H1 (cell line): ENCODE data around the gene BABAM2. TPM values are rescaled to one million over a fixed set of nuclear protein-coding genes. Genes with fewer than 3 reads are reported as not detected.

Experiments
- CTCF ChIA-PET: fragments of 300-600 bp; sonication (Branson Sonifier 250); formaldehyde crosslinking; loops from one replicate; lab custom pipeline; 2021; ENCODE audit not compliant: partially characterized antibody; lab: Charles Lee
- POLR2A ChIA-PET: fragments of 300-600 bp; sonication (Branson Sonifier 250); formaldehyde crosslinking; loops from one replicate; lab custom pipeline; 2021; ENCODE audit warnings: inconsistent platforms; ENCODE audit not compliant: partially characterized antibody; lab: Charles Lee
- DNase-seq, 2 experiments: peaks; one replicate each; pipeline versions ENCODE4 v3.0.0 to v3.0.0-alpha.2; 2010 to 2022; ENCODE audit warnings: low spot score in 2 of 2, low read depth in 1 of 2, mixed read lengths in 1 of 2
- FAIRE-seq: peaks from 2 replicates; lab custom pipeline; 2011; peaks lifted over from hg19 to GRCh38; lab: Jason Lieb, UNC
- H2AFZ ChIP-seq: 2 replicates; pipeline ENCODE4 v1.8.1; 2012; ENCODE audit warnings: low read length, inconsistent platforms
- H2AK5ac ChIP-seq: 2 replicates; pipeline ENCODE4 v1.6.1; 2013; ENCODE audit warnings: low read depth, low read length
- H2BK120ac ChIP-seq: replicated peaks from 2 replicates; pipeline ENCODE3; 2013; ENCODE audit warnings: low read depth, low read length, inconsistent platforms
- H2BK12ac ChIP-seq: 2 replicates; pipeline ENCODE4 v1.6.1; 2013; ENCODE audit warnings: low read depth, low read length
- H2BK15ac ChIP-seq: 2 replicates; pipeline ENCODE4 v1.6.1; 2013; ENCODE audit warnings: low read length
- H2BK20ac ChIP-seq: 2 replicates; pipeline ENCODE4 v1.6.1; 2013; ENCODE audit warnings: low read length
- H2BK5ac ChIP-seq: 2 replicates; pipeline ENCODE4 v1.6.1; 2013; ENCODE audit warnings: low read depth, low read length
- H3K14ac ChIP-seq: 2 replicates; pipeline ENCODE4 v1.6.1; 2013; ENCODE audit warnings: inconsistent platforms; ENCODE audit not compliant: insufficient read length
- H3K18ac ChIP-seq: 2 replicates; pipeline ENCODE4 v1.6.1; 2013; ENCODE audit warnings: low read length; ENCODE audit errors: extremely low read depth
- H3K23ac ChIP-seq: 2 replicates; pipeline ENCODE4 v1.6.1; 2013; ENCODE audit warnings: inconsistent platforms; ENCODE audit not compliant: insufficient read length
- H3K23me2 ChIP-seq: 2 replicates; pipeline ENCODE4 v1.6.1; 2013; ENCODE audit warnings: low read depth, low read length
- H3K27ac ChIP-seq: 2 replicates; pipeline ENCODE4 v1.6.1; 2011; ENCODE audit warnings: low read depth, low read length, inconsistent platforms
- H3K27me3 ChIP-seq, 4 experiments: replicated peaks in 1 of 4; 1 replicate in 1 of 4; 2 replicates in 3 of 4; pipeline versions ENCODE4 v1.6.1 to v1.8.1; 2011 to 2013; ENCODE audit warnings: low read length in 3 of 4, mild to moderate bottlenecking in 3 of 4, inconsistent platforms in 2 of 4, mixed read lengths in 2 of 4, moderate library complexity in 1 of 4; ENCODE audit not compliant: control insufficient read depth in 3 of 4, insufficient read depth in 3 of 4; ENCODE audit errors: extremely low read depth in 1 of 4
- H3K36me3 ChIP-seq, 4 experiments: 2 replicates each; pipeline versions ENCODE4 v1.6.1 to v1.8.1; 2011 to 2013; ENCODE audit warnings: mild to moderate bottlenecking in 4 of 4, low read length in 3 of 4, moderate library complexity in 2 of 4, control low read depth in 1 of 4, inconsistent platforms in 1 of 4; ENCODE audit not compliant: insufficient read depth in 4 of 4, control insufficient read depth in 2 of 4
- H3K4ac ChIP-seq: replicated peaks from 2 replicates; pipeline ENCODE3; 2013; ENCODE audit warnings: low read length, low read depth, mixed read lengths, inconsistent platforms; ENCODE audit not compliant: insufficient read length
- H3K4me1 ChIP-seq, 4 experiments: replicated peaks in 1 of 4; 1 replicate in 1 of 4; 2 replicates in 3 of 4; pipeline versions ENCODE4 v1.6.1 to v1.8.1; 2011 to 2013; ENCODE audit warnings: low read length in 3 of 4, inconsistent platforms in 2 of 4, mixed read lengths in 1 of 4; ENCODE audit not compliant: insufficient read depth in 4 of 4, control insufficient read depth in 3 of 4
- H3K4me2 ChIP-seq, 2 experiments: 2 replicates each; pipeline versions ENCODE4 v1.6.1 to v1.8.1; 2011 to 2013; ENCODE audit warnings: low read depth in 2 of 2, low read length in 2 of 2, control low read depth in 1 of 2, inconsistent platforms in 1 of 2, mild to moderate bottlenecking in 1 of 2; ENCODE audit not compliant: insufficient read depth in 1 of 2
- H3K4me3 ChIP-seq, 4 experiments: fragments of 200-600, 300-600 bp in 1 of 4; sonication (generic), shearing (Covaris generic), sonication (Bioruptor Twin) in 1 of 4; 2 replicates each; pipeline versions ENCODE4 v1.5.1 to v1.8.1; 2011 to 2016; ENCODE audit warnings: low read length in 4 of 4, low read depth in 3 of 4, control low read depth in 2 of 4, inconsistent platforms in 2 of 4, mild to moderate bottlenecking in 2 of 4, mixed read lengths in 1 of 4, moderate library complexity in 1 of 4; ENCODE audit not compliant: insufficient read depth in 2 of 4; ENCODE audit errors: extremely low read depth in 1 of 4
- H3K56ac ChIP-seq: replicated peaks from 2 replicates; pipeline ENCODE3; 2013; ENCODE audit warnings: low read depth, mild to moderate bottlenecking, mixed read lengths, low read length, inconsistent platforms; ENCODE audit not compliant: insufficient read length
- H3K79me1 ChIP-seq: 2 replicates; pipeline ENCODE4 v1.6.1; 2013; ENCODE audit warnings: low read depth, low read length, control low read depth
- H3K79me2 ChIP-seq, 2 experiments: 2 replicates each; pipeline versions ENCODE4 v1.6.1 to v1.8.1; 2012 to 2013; ENCODE audit warnings: low read length in 2 of 2, mild to moderate bottlenecking in 2 of 2, inconsistent platforms in 1 of 2; ENCODE audit not compliant: insufficient read depth in 2 of 2, control insufficient read depth in 1 of 2
- H3K9ac ChIP-seq, 4 experiments: replicated peaks in 1 of 4; 1 replicate in 1 of 4; 2 replicates in 3 of 4; pipeline versions ENCODE4 v1.6.1 to v1.8.1; 2011 to 2013; ENCODE audit warnings: low read depth in 3 of 4, low read length in 3 of 4, control low read depth in 2 of 4, mild to moderate bottlenecking in 2 of 4, moderate library complexity in 2 of 4, inconsistent platforms in 1 of 4; ENCODE audit errors: extremely low read depth in 1 of 4
- H3K9me3 ChIP-seq, 2 experiments: 2 replicates each; pipeline versions ENCODE4 v1.6.1 to v1.8.1; 2012 to 2013; ENCODE audit warnings: mild to moderate bottlenecking in 2 of 2, moderate library complexity in 2 of 2, control low read depth in 1 of 2, inconsistent platforms in 1 of 2, low read depth in 1 of 2, low read length in 1 of 2, mixed read lengths in 1 of 2; ENCODE audit not compliant: insufficient read depth in 2 of 2
- H4K20me1 ChIP-seq, 2 experiments: replicated peaks in 1 of 2; 2 replicates each; pipeline versions ENCODE3 to v1.8.1; 2011 to 2013; ENCODE audit warnings: inconsistent platforms in 2 of 2, low read length in 2 of 2, mild to moderate bottlenecking in 1 of 2; ENCODE audit not compliant: insufficient read depth in 2 of 2, control insufficient read depth in 1 of 2
- H4K5ac ChIP-seq: 2 replicates; pipeline ENCODE4 v1.6.1; 2013; ENCODE audit warnings: low read length, low read depth, mixed read lengths, inconsistent platforms; ENCODE audit not compliant: insufficient read length
- H4K8ac ChIP-seq: 2 replicates; pipeline ENCODE4 v1.8.0; 2013; ENCODE audit warnings: mild to moderate bottlenecking, moderate library complexity, low read length, inconsistent platforms; ENCODE audit not compliant: insufficient read depth; ENCODE audit errors: extremely low read depth
- H4K91ac ChIP-seq: replicated peaks from 2 replicates; pipeline ENCODE3; 2013; ENCODE audit warnings: low read length, mixed read lengths, inconsistent platforms; ENCODE audit not compliant: insufficient read length
- CHD1 ChIP-seq: IDR thresholded peaks from 2 replicates; pipeline ENCODE4 v1.6.1; 2012; ENCODE audit warnings: low read depth, low read length, improper control_type of control experiment
- EZH2 ChIP-seq: fragments of 200-600 bp; sonication (generic); IDR thresholded peaks from 2 replicates; pipeline ENCODE4 v1.7.1; 2012; ENCODE audit warnings: low read depth, mild to moderate bottlenecking, moderate library complexity, low read length, inconsistent platforms; ENCODE audit not compliant: severe bottlenecking
- RAD21 ChIP-seq, 2 experiments: IDR thresholded peaks in 1 of 2; conservative IDR thresholded peaks in 1 of 2; 2 replicates each; pipeline ENCODE4 v1.6.1; 2011; ENCODE audit warnings: low read depth in 2 of 2, low read length in 2 of 2, improper control_type of control experiment in 1 of 2, inconsistent platforms in 1 of 2, mild to moderate bottlenecking in 1 of 2, moderate library complexity in 1 of 2
- WGBS, 2 experiments: shearing (Covaris generic) in 1 of 2; methylation state at CpG; one replicate each; pipeline versions ENCODE4 v1.1.6 to v1.1.7; 2013 to 2015; ENCODE audit warnings: low lambda C conversion rate in 2 of 2, mixed read lengths in 2 of 2, inconsistent platforms in 1 of 2, low coverage in 1 of 2, missing lambda C conversion rate in 1 of 2; ENCODE audit not compliant: insufficient replicate concordance in 2 of 2, insufficient coverage in 1 of 2, insufficient read length in 1 of 2; ENCODE audit errors: extremely low coverage in 1 of 2, missing lambda C conversion rate in 1 of 2; 5-methylcytosine and 5-hydroxymethylcytosine counted together
- polyA plus RNA-seq, 7 experiments: library from polyadenylated mRNA; depleted of rRNA in 3 of 7; stranded (reverse) in 5 of 7; unstranded in 2 of 7; fragments of >200 nt in 5 of 7; fragments of 200-250 nt in 2 of 7; gene quantifications; 1 replicate in 5 of 7; 2 replicates in 1 of 7; 4 replicates in 1 of 7; pipeline versions ENCODE4 v1.2.1 to v1.2.3, GENCODE V29; 2011 to 2013; ENCODE audit warnings: missing spikeins in 2 of 7, mixed read lengths in 2 of 7
- total RNA-seq: library from RNA; stranded (reverse); fragmentation: NEBNext Ultra II Directional; extraction: Animal tissue kit (Norgen Biotek cat#: 25700); gene quantifications from 2 replicates; pipeline ENCODE4 v1.2.1, GENCODE V29; 2021

The BABAM2 gene
- total and polyA plus RNA-seq, 2 of the 8 experiments (the other 6 are each of a cell fraction or from before 2014, with no cell fraction given): 15.8 to 20.9 TPM

DNA sequence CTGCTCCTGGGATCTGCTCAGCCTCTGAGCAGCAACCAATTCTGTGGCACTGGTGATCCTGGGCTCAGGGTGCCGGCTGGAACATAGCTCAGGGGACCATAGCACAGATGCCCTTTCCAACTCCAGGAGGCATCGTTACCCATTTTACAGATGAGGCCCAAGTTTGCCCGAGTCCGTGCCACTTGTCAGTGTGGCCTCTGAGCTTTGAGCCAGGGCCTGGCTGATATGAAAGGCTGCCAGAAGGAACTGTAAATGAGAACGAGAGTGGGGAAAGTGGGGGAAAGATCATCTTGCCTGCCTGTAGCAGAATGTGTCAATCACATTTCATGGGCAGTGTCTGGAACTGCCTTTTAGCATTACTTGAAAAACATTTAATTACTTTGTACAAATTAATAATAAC, 478.8 kb downstream of the BABAM2 start:
- no peak for FAIRE-seq
- no peak overlapping the region for H3K4me2 ChIP-seq
- POLR2A ChIA-PET: no interaction called here

More for the DNA sequence above, 478.8 kb downstream of the BABAM2 start:
- no peak overlapping the region for H2BK5ac ChIP-seq
- no peaks in the 10 kb centered on the region for H3K4me1 ChIP-seq
- no peak overlapping the region for H4K91ac ChIP-seq
- no peaks in the 10 kb centered on the region for H3K9me3 ChIP-seq
- H2AFZ ChIP-seq: no peak overlapping the region
- DNase-seq: no peak
- no peak overlapping the region for H3K9ac ChIP-seq
- no peak overlapping the region for H3K56ac ChIP-seq
- H3K14ac ChIP-seq: no peak overlapping the region
- H3K23me2 ChIP-seq: no peaks in the 10 kb centered on the region
- H2BK15ac ChIP-seq: no peak overlapping the region
- no peak overlapping the region for H3K18ac ChIP-seq
- 74% methylated on average over 5 of the region's 5 CpGs; no CpG with 5 or more reads in 1 of the 2 experiments for WGBS, 2 experiments
- no peak overlapping the region for H3K23ac ChIP-seq
- no peak overlapping the region for H2BK20ac ChIP-seq
- H2BK120ac ChIP-seq: no peak overlapping the region
- peaks cover 0 to 2% (median 0%) of the 10 kb centered on the region in 4 experiments; a peak in 1 of 7 replicates for H3K27me3 ChIP-seq
- H3K4me3 ChIP-seq: no peak overlapping the region
- no peak overlapping the region for H4K5ac ChIP-seq
- H4K20me1 ChIP-seq: no peaks in the 10 kb centered on the region
- H3K79me2 ChIP-seq: no peaks in the 10 kb centered on the region
- CTCF ChIA-PET: interaction anchor here (0.9 kb wide), 1 partner anchor 123 kb away, joined by 4 read pairs; no protein-coding TSS in a partner anchor
- no peak overlapping the region for H3K4ac ChIP-seq
- no peak overlapping the region for H4K8ac ChIP-seq
- no peak overlapping the region for H2BK12ac ChIP-seq
- no peak overlapping the region for H3K27ac ChIP-seq
- no peaks in the 10 kb centered on the region for H3K79me1 ChIP-seq
- H3K36me3 ChIP-seq: no peaks in the 10 kb centered on the region
- no peak for TF ChIP-seq RAD21 (IDR thresholded peaks at IDR 0.05 in 1 of 2, conservative IDR thresholded peaks at IDR 0.05 in 1 of 2; ENCODE audit: low read depth in 2 of 2, low read length in 2 of 2)
- TF ChIP-seq EZH2: no peak
- TF ChIP-seq CHD1: no peak
- TF ChIP-seq, all 59 proteins: peak for 0
- H2AK5ac ChIP-seq: no peak overlapping the region
